Activated naive CD4-positive, alpha-beta T cell treated with anti-CD3 and anti-CD28 coated beads, Interleukin-2, amount 50 U/mL, for 16 hours (primary cell): ENCODE data around the gene CAMK2G.

Source experiments
- DNase-seq: peaks from one replicate; pipeline ENCODE4 v3.0.0-alpha.2; 2020

Gene CAMK2G

GRCh38 chr10:73859784-73860491, 14.4 kb downstream of the CAMK2G start:
- no peak for DNase-seq

- DNase-seq = no peak
Measured at GRCh38 chr10:73859428-73859783, 14.9 kb downstream of the CAMK2G start.

- no peak for DNase-seq
Measured at GRCh38 chr10:73858750-73859427, 15.5 kb downstream of the CAMK2G start.

- DNase-seq = no peak
Measured at GRCh38 chr10:73858013-73858708, 16.2 kb downstream of the CAMK2G start.

- peak; percentile 25 for DNase-seq
Measured at GRCh38 chr10:73857446-73857845, 16.9 kb downstream of the CAMK2G start.

- DNase-seq = no peak
Measured at GRCh38 chr10:73856261-73856660, 18.1 kb downstream of the CAMK2G start.

- no peak for DNase-seq
Measured at GRCh38 chr10:73855413-73855812, 18.9 kb downstream of the CAMK2G start.

GRCh38 chr10:73854310-73854709, 20.0 kb downstream of the CAMK2G start:
- no peak for DNase-seq

GRCh38 chr10:73853196-73853595, 21.2 kb downstream of the CAMK2G start:
- no peak for DNase-seq

- DNase-seq = no peak
Measured at GRCh38 chr10:73850863-73851461, 23.4 kb downstream of the CAMK2G start.

- DNase-seq = no peak
Measured at GRCh38 chr10:73850211-73850610, 24.1 kb downstream of the CAMK2G start.

- peak; percentile 89 for DNase-seq
Measured at GRCh38 chr10:73848821-73849489, 25.4 kb downstream of the CAMK2G start.

- DNase-seq = no peak
Measured at GRCh38 chr10:73847031-73847430, 27.3 kb downstream of the CAMK2G start.

- no peak for DNase-seq
Measured at GRCh38 chr10:73843261-73843660, 31.1 kb downstream of the CAMK2G start.

GRCh38 chr10:73842349-73842748, 32.0 kb downstream of the CAMK2G start:
- DNase-seq = no peak

GRCh38 chr10:73841526-73842285, 32.6 kb downstream of the CAMK2G start:
- no peak for DNase-seq

GRCh38 chr10:73841061-73841421, 33.3 kb downstream of the CAMK2G start:
- DNase-seq = no peak

- DNase-seq = no peak
Measured at GRCh38 chr10:73840403-73841060, 33.8 kb downstream of the CAMK2G start.

- no peak for DNase-seq
Measured at GRCh38 chr10:73840056-73840402, 34.3 kb downstream of the CAMK2G start.

- DNase-seq = no peak
Measured at GRCh38 chr10:73839276-73839966, 34.9 kb downstream of the CAMK2G start.

- DNase-seq = no peak
Measured at GRCh38 chr10:73838827-73839226, 35.5 kb downstream of the CAMK2G start.
